HepG2 (cell line): Measurements from ENCODE around the gene SYNC. TPM values are rescaled to one million over a fixed set of nuclear protein-coding genes. Genes with fewer than 3 reads are reported as not detected.
A peak's percentile ranks its signal among the peaks of the same experiment; 100 is the strongest.

Source experiments
- ATAC-seq: fragments of 200-7000 bp; cut with Tn5 transposase; 3 replicates; pipeline ENCODE4 v1.9.1; 2020; ENCODE audit warnings: mild to moderate bottlenecking, moderate library complexity
- BruUV-seq: library from RNA; stranded (reverse); fragments of 400-500 nt; replicated peaks from 2 replicates; lab custom pipeline; 2021; lab: Mats Ljungman, UMichigan
- CTCF ChIA-PET: fragments of 300-600 bp; formaldehyde crosslinking; extraction: SDS; loops from one replicate; lab custom pipeline; 2021; ENCODE audit warnings: low total read pairs, inconsistent platforms, low intra/inter-chr PET ratio; lab: Yijun Ruan, JAX
- POLR2A ChIA-PET: fragments of 350-600 bp; sonication (Branson Sonifier 250); formaldehyde crosslinking; loops from one replicate; lab custom pipeline; 2020; ENCODE audit warnings: antibody characterized with exemption, inconsistent platforms; lab: Yijun Ruan, JAX
- DNase-seq: peaks from one replicate; pipeline ENCODE4 v3.0.0-alpha.2; 2015; ENCODE audit warnings: low spot score
- FAIRE-seq: peaks from 3 replicates; lab custom pipeline; 2011; peaks lifted over from hg19 to GRCh38; lab: Jason Lieb, UNC
- H2AFZ ChIP-seq: one replicate; pipeline ENCODE4 v1.6.1; 2011; ENCODE audit warnings: low read length, inconsistent platforms
- H3K27ac ChIP-seq: fragments of 300-600 bp; 3 replicates; pipeline ENCODE4 v1.8.0; 2011; ENCODE audit warnings: mixed run types, mild to moderate bottlenecking, mixed read lengths, low read length, inconsistent platforms; ENCODE audit not compliant: insufficient read depth; ENCODE audit errors: extremely low read length
- H3K27me3 ChIP-seq, 2 experiments: fragments of 200-600 bp in 1 of 2; 2 replicates in 1 of 2; 3 replicates in 1 of 2; pipeline versions ENCODE4 v1.6.0 to v1.8.0; 2011; ENCODE audit warnings: low read length in 2 of 2, mild to moderate bottlenecking in 2 of 2, moderate library complexity in 2 of 2, inconsistent platforms in 1 of 2; ENCODE audit not compliant: insufficient read depth in 2 of 2, control insufficient read depth in 1 of 2
- H3K36me3 ChIP-seq, 2 experiments: fragments of 200-600 bp in 1 of 2; replicated peaks in 1 of 2; 2 replicates in 1 of 2; 3 replicates in 1 of 2; pipeline versions ENCODE4 v1.5.1 to v1.8.0; 2011; ENCODE audit warnings: low read length in 2 of 2, inconsistent platforms in 1 of 2; ENCODE audit not compliant: insufficient read depth in 2 of 2, control insufficient read depth in 1 of 2
- H3K4me1 ChIP-seq: 2 replicates; pipeline ENCODE4 v1.5.1; 2012; ENCODE audit warnings: low read length, inconsistent platforms; ENCODE audit not compliant: insufficient read depth
- H3K4me2 ChIP-seq: 2 replicates; pipeline ENCODE4 v1.6.0; 2011; ENCODE audit warnings: low read depth, low read length, inconsistent platforms
- H3K4me3 ChIP-seq, 3 experiments: fragments of 200-600 bp in 1 of 3; sonication (generic), shearing (Covaris generic) in 1 of 3; replicated peaks in 1 of 3; 2 replicates each; pipeline ENCODE4 v1.5.1; 2011 to 2016; ENCODE audit warnings: low read length in 3 of 3, inconsistent platforms in 2 of 3, low read depth in 2 of 3, mild to moderate bottlenecking in 2 of 3, control low read depth in 1 of 3, mixed read lengths in 1 of 3; ENCODE audit not compliant: insufficient read depth in 1 of 3
- H3K79me2 ChIP-seq: one replicate; pipeline ENCODE4 v1.6.1; 2011; ENCODE audit warnings: low read length, inconsistent platforms; ENCODE audit not compliant: insufficient read depth
- H3K9ac ChIP-seq: 2 replicates; pipeline ENCODE4 v1.6.0; 2011; ENCODE audit warnings: mild to moderate bottlenecking, low read depth, low read length, inconsistent platforms; ENCODE audit not compliant: insufficient read depth
- H3K9me3 ChIP-seq: 2 replicates; pipeline ENCODE4 v1.5.1; 2012; ENCODE audit warnings: mild to moderate bottlenecking, low read length
- H4K20me1 ChIP-seq: 2 replicates; pipeline ENCODE4 v1.6.0; 2011; ENCODE audit warnings: inconsistent platforms, mild to moderate bottlenecking, low read length, moderate library complexity; ENCODE audit not compliant: insufficient read depth
- ATF1 ChIP-seq: IDR thresholded peaks from 2 replicates; pipeline ENCODE4 v1.6.1; 2016; ENCODE audit warnings: mild to moderate bottlenecking, control low read depth
- CREB1 ChIP-seq, 2 experiments: fragments of 450-650 bp in 1 of 2; IDR thresholded peaks; 2 replicates each; pipeline ENCODE4 v1.6.1; 2016 to 2017; ENCODE audit warnings: control low read depth in 1 of 2, mild to moderate bottlenecking in 1 of 2, missing compliant biosample characterization in 1 of 2, missing genetic modification characterization in 1 of 2
- ZFP62 ChIP-seq: sonication (generic); formaldehyde crosslinking; IDR thresholded peaks from 2 replicates; pipeline ENCODE4 v1.4.0; 2020; ENCODE audit warnings: missing genetic modification reagents
- WGBS: methylation state at CpG from one replicate; pipeline ENCODE4 v1.1.6; 2017; ENCODE audit warnings: low lambda C conversion rate; 5-methylcytosine and 5-hydroxymethylcytosine counted together
- in situ Hi-C: cut with HindIII; loops from 2 replicates; pipeline ENCODE4 v1.10.0; 2017; ENCODE audit warnings: low pct_unique_long_range_greater_than_20kb; ENCODE audit not compliant: extremely low pct_ligation_motif_present
- intact Hi-C: fragments of 100-400 bp; cut with micrococcal nuclease; formaldehyde crosslinking; loops from one replicate; pipeline ENCODE4 v1.10.0; 2022; ENCODE audit not compliant: unreplicated experiment
- polyA plus RNA-seq, 8 experiments: library from polyadenylated mRNA; depleted of rRNA in 3 of 8; stranded (reverse) in 7 of 8; unstranded in 1 of 8; fragments of >200 nt; fragmentation: Illumina TruSeq in 4 of 8; extraction: Trizol in 4 of 8; gene quantifications; 2 replicates each; pipeline versions ENCODE4 v1.2.1 to v1.2.3, GENCODE V29; 2011 to 2016; ENCODE audit warnings: low read depth in 4 of 8, missing spikeins in 1 of 8, mixed read lengths in 1 of 8; ENCODE audit not compliant: insufficient read depth in 1 of 8
- total RNA-seq, 5 experiments: library from RNA; depleted of rRNA; stranded (reverse); fragments of >200 nt; fragmentation: Illumina TruSeq; extraction: Trizol; gene quantifications; 2 replicates each; pipeline ENCODE4 v1.2.3, GENCODE V29; 2016; ENCODE audit warnings: low read depth in 1 of 5
- TF ChIP-seq, protein P1 (sequence below): sonication (generic); formaldehyde crosslinking; IDR thresholded peaks from 2 replicates; pipeline ENCODE4 v1.4.0; 2020; ENCODE audit warnings: missing genetic modification reagents, borderline replicate concordance

Gene SYNC
- total and polyA plus RNA-seq, 2 of the 13 experiments (the other 11 are each of a cell fraction or from before 2014, with no cell fraction given) = 2.4 to 5.4 TPM

DNA sequence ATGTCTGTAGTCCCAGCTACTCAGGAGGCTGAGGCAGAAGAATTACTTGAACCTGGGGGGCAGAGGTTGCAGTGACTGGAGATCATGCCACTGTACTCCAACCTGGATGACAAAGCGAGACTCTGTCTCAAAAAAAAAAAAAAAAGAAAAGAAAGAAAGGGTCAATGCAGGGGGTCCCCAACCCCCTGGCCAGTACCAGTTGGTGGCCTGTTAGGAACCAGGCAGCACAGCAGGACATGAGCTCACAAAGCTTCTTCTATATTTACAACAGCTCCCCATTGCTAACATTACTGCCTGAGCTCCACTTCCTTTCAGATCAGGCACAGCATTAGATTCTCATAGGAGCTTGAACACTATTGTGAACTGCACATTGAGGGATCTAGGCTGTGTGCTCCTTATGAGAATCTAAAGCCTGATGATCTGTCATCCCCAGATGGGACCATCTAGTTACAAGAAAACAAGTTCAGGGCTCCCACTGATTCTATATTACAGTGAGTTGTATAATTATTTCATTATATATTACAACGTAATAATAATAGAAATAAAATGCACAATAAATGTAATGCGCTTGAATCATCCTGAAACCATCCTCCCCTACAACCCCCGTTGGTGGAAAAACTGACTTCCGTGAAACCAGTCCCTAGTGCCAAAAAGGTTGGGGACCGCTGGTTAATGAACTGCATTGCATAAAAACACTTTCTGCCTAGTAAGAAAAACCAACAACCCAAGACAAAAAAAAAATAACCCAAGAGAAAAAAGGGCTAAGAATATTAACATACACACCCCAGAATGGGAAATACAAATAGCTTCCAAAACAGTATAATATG is 55.0 kb downstream of the SYNC start:
- no peaks in the 10 kb centered on the region; the same call in 1 of the 2 replicates for H4K20me1 ChIP-seq
- H3K27ac ChIP-seq = no peak overlapping the region
- no peak for TF ChIP-seq ZFP62
- TF ChIP-seq CREB1 (IDR thresholded peaks at IDR 0.05) = no peak
- 0 out of 2 replicates have a peak, but pooled peaks have one; percentile 24 for TF ChIP-seq CREB1 (CRISPR knock-in tag; IDR thresholded peaks at IDR 0.05)
- no peak for FAIRE-seq
- H3K9ac ChIP-seq = no peak overlapping the region
- no peak overlapping the region; a peak in 1 of 6 replicates for H3K4me3 ChIP-seq
- POLR2A ChIA-PET = interaction anchor here (0.8 kb wide), 1 partner anchor 48 kb away, joined by 4 read pairs; no protein-coding TSS in a partner anchor
- DNase-seq = no peak
- peaks cover 44% of the 10 kb centered on the region for H3K4me1 ChIP-seq
- intact Hi-C loops = no loop called here
- no peak overlapping the region for H2AFZ ChIP-seq
- BruUV-seq = no TSS peak
- no peaks in the 10 kb centered on the region for H3K9me3 ChIP-seq
- H3K79me2 ChIP-seq = peaks cover 66% of the 10 kb centered on the region
- in situ Hi-C loops = no loop called here
- H3K4me2 ChIP-seq = peak overlapping the region; percentile 33
- 97% methylated on average over 6 of the region's 6 CpGs for WGBS
- peaks cover 0 to 9% of the 10 kb centered on the region in 2 experiments; a peak in 2 of 5 replicates for H3K36me3 ChIP-seq
- ATAC-seq = no peak
- CTCF ChIA-PET = no interaction called here
- H3K27me3 ChIP-seq = no peaks in the 10 kb centered on the region; a peak in 2 of 5 replicates

DNA sequence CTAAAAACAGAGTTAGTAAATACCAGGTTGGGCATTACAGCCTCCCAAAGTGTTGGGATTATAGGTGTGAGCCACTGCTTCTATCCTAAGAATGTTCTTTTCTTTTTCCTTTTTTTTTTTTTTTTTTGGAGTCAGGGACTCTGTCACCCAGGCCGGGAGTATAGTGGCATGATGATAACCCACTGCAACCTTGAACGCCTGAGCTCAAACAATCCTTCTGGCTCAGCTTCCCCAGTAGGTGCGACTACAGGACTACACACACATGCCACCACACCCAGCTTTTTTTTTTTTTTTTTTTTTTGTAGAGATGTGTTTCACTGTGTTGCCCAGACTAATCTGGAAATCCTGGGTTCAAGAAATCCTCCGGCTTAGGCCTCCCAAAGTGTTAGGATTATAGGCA is 58.1 kb downstream of the SYNC start:
- intact Hi-C loops (no loop called here), in situ Hi-C loops (no loop called here)
- Histone ChIP-seq H3K9ac (no peak overlapping the region), H2AFZ (no peak overlapping the region), H3K27ac (no peak overlapping the region), H3K79me2 (peaks cover 55% of the 10 kb centered on the region), H3K9me3 (no peaks in the 10 kb centered on the region), H3K4me3 (no peak overlapping the region), H4K20me1 (no peaks in the 10 kb centered on the region; the same call in 1 of the 2 replicates), H3K4me2 (no peak overlapping the region), H3K27me3 (no peaks in the 10 kb centered on the region; a peak in 1 of 5 replicates), H3K4me1 (peaks cover 28% of the 10 kb centered on the region), H3K36me3 (peaks cover under 1 to 9% of the 10 kb centered on the region in 2 experiments; a peak in 1 of 5 replicates)
- ChIA-PET POLR2A (interaction anchor here (0.6 to 0.7 kb wide), 2 partner anchors 174 to 573 kb away, joined by 3 to 5 read pairs; no protein-coding TSS in a partner anchor), CTCF (no interaction called here)
- ATAC-seq (peak; percentile 88), DNase-seq (peak; percentile 54), FAIRE-seq (no peak)
- BruUV-seq = no TSS peak
- WGBS = 37% methylated on average over 4 of the region's 4 CpGs
- TF ChIP-seq, protein P1, sequence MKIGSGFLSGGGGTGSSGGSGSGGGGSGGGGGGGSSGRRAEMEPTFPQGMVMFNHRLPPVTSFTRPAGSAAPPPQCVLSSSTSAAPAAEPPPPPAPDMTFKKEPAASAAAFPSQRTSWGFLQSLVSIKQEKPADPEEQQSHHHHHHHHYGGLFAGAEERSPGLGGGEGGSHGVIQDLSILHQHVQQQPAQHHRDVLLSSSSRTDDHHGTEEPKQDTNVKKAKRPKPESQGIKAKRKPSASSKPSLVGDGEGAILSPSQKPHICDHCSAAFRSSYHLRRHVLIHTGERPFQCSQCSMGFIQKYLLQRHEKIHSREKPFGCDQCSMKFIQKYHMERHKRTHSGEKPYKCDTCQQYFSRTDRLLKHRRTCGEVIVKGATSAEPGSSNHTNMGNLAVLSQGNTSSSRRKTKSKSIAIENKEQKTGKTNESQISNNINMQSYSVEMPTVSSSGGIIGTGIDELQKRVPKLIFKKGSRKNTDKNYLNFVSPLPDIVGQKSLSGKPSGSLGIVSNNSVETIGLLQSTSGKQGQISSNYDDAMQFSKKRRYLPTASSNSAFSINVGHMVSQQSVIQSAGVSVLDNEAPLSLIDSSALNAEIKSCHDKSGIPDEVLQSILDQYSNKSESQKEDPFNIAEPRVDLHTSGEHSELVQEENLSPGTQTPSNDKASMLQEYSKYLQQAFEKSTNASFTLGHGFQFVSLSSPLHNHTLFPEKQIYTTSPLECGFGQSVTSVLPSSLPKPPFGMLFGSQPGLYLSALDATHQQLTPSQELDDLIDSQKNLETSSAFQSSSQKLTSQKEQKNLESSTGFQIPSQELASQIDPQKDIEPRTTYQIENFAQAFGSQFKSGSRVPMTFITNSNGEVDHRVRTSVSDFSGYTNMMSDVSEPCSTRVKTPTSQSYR = no peak
- TF ChIP-seq ATF1 (CRISPR knock-in tag) = no peak
